Neural crest cell (in vitro differentiated cells): ENCODE results near the gene NPR1. TPM values are rescaled to one million over a fixed set of nuclear protein-coding genes. Genes with fewer than 3 reads are reported as not detected.

Experiments used
- DNase-seq: peaks from one replicate; pipeline ENCODE4 v3.0.0; 2021; ENCODE audit warnings: low read depth, mixed read lengths, low spot score
- H3K27ac Mint-ChIP-seq: one replicate; pipeline ENCODE4 v1.8.0; 2021; ENCODE audit warnings: mild to moderate bottlenecking, mixed read lengths; ENCODE audit not compliant: unreplicated experiment
- H3K27me3 Mint-ChIP-seq: 2 replicates; pipeline ENCODE4 v1.8.0; 2021; ENCODE audit warnings: low read depth, mild to moderate bottlenecking, mixed read lengths
- H3K36me3 Mint-ChIP-seq: 2 replicates; pipeline ENCODE4 v1.8.0; 2021; ENCODE audit warnings: low read depth, mild to moderate bottlenecking, mixed read lengths
- H3K4me1 Mint-ChIP-seq: 2 replicates; pipeline ENCODE4 v1.8.0; 2021; ENCODE audit warnings: mixed read lengths
- H3K4me3 Mint-ChIP-seq: one replicate; pipeline ENCODE4 v1.8.0; 2021; ENCODE audit warnings: mild to moderate bottlenecking, mixed read lengths
- H3K9me3 Mint-ChIP-seq: 2 replicates; pipeline ENCODE4 v1.8.0; 2021; ENCODE audit warnings: mixed read lengths
- total RNA-seq: library from RNA; stranded (reverse); gene quantifications from 2 replicates; pipeline ENCODE4 v1.2.1, GENCODE V29; 2021
- TF ChIP-seq, protein P1 (sequence below): fragments of 200-600 bp; sonication (generic); conservative IDR thresholded peaks from 2 replicates; pipeline ENCODE4 v1.5.0; 2021; ENCODE audit warnings: antibody characterized with exemption, mild to moderate bottlenecking

Gene NPR1
- total RNA-seq, 1 donor from 2014 or later = 0.93 TPM

- TF ChIP-seq, protein P1, sequence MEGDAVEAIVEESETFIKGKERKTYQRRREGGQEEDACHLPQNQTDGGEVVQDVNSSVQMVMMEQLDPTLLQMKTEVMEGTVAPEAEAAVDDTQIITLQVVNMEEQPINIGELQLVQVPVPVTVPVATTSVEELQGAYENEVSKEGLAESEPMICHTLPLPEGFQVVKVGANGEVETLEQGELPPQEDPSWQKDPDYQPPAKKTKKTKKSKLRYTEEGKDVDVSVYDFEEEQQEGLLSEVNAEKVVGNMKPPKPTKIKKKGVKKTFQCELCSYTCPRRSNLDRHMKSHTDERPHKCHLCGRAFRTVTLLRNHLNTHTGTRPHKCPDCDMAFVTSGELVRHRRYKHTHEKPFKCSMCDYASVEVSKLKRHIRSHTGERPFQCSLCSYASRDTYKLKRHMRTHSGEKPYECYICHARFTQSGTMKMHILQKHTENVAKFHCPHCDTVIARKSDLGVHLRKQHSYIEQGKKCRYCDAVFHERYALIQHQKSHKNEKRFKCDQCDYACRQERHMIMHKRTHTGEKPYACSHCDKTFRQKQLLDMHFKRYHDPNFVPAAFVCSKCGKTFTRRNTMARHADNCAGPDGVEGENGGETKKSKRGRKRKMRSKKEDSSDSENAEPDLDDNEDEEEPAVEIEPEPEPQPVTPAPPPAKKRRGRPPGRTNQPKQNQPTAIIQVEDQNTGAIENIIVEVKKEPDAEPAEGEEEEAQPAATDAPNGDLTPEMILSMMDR = no peak
- H3K4me1 Mint-ChIP-seq = no peaks in the 10 kb centered on the region
- H3K36me3 Mint-ChIP-seq = no peaks in the 10 kb centered on the region
- no peaks in the 10 kb centered on the region for H3K9me3 Mint-ChIP-seq
- H3K27ac Mint-ChIP-seq = no peak overlapping the region
- no peak for DNase-seq
- H3K4me3 Mint-ChIP-seq = no peak overlapping the region
- peaks cover 20% of the 10 kb centered on the region for H3K27me3 Mint-ChIP-seq
Measured at GRCh38 chr1:153688276-153688675, 9.8 kb downstream of the NPR1 start.

- Mint-ChIP-seq H3K4me1 (no peaks in the 10 kb centered on the region), H3K9me3 (no peaks in the 10 kb centered on the region), H3K27me3 (peaks cover 14% of the 10 kb centered on the region), H3K36me3 (no peaks in the 10 kb centered on the region), H3K27ac (no peak overlapping the region), H3K4me3 (no peak overlapping the region)
- DNase-seq = no peak
- TF ChIP-seq, protein P1 = no peak
Measured at GRCh38 chr1:153688736-153689328, 10.3 kb downstream of the NPR1 start.

DNA sequence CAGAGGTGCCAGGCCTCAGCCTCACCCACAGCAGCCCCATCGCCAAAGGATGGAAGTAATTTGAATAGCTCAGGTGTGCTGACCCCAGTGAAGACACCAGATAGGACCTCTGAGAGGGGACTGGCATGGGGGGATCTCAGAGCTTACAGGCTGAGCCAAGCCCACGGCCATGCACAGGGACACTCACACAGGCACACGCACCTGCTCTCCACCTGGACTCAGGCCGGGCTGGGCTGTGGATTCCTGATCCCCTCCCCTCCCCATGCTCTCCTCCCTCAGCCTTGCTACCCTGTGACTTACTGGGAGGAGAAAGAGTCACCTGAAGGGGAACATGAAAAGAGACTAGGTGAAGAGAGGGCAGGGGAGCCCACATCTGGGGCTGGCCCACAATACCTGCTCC is 15.0 kb downstream of the NPR1 start:
- H3K9me3 Mint-ChIP-seq = no peaks in the 10 kb centered on the region
- H3K27ac Mint-ChIP-seq = no peak overlapping the region
- TF ChIP-seq, protein P1 = no peak
- peaks cover 5% of the 10 kb centered on the region for H3K4me1 Mint-ChIP-seq
- DNase-seq = no peak
- no peaks in the 10 kb centered on the region for H3K36me3 Mint-ChIP-seq
- no peak overlapping the region for H3K4me3 Mint-ChIP-seq
- no peaks in the 10 kb centered on the region for H3K27me3 Mint-ChIP-seq

DNA sequence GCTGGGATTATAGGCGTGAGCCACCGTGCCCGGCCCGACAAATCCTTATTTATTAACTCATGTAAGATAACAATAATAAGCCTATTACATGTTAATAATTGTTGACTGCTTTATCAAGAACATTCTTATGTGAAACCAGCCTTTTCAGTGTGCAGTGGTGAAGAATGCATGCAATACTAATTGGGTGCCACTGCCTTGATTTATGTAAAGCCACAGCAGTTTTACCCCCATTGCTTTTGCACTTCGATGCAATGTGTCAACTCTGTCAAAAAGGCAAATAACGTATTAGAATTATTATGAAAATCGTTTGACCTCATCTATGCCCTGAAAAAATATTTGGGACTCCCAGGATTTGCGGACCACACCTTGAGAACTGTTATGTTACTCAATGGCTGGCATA is 18.3 kb downstream of the NPR1 start:
- H3K4me3 Mint-ChIP-seq = no peak overlapping the region

DNA sequence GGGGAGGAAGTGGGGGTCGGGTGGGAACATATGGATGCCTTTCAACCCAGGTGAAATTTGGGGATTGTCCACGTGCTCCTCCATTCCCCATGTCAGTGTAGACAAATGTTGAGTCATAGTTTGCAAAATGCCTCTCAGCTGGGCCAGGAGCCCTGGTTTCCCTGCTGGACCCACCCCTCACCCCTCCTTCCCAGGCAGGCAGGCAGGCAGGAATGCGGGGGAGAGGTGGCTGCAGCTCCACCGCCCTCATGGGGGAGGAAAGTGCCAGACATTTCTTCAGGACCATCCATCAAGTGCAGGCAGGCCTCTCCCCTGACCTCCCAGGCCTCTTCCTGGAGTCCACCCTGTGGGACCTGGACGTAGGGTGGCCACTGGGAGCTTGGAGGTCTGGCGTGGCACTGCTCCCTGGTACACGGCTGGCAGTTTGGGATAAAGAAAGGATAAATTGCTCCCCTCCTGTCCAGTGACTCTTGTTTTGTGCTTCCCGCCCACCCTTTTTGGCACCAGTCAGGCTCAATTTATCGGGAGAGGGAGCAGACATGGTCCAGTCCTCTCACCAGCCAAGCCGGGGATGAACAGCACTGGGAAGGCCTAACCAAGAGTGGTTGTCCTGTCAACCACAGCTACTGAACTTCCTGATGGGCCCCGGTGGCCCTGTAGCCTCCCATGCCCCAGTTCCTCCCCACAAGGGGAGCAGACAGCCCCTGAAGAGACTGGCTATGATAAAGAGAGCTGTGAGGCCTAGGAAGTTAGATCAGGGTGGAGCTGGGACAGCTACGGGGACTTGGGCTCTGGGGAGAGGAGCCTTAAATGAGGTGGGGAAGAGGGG is 18.9 kb downstream of the NPR1 start:
- Mint-ChIP-seq H3K4me1 (peaks cover 10% of the 10 kb centered on the region), H3K9me3 (no peaks in the 10 kb centered on the region), H3K27ac (peak overlapping the region; percentile 83), H3K36me3 (no peaks in the 10 kb centered on the region), H3K27me3 (no peaks in the 10 kb centered on the region), H3K4me3 (no peak overlapping the region)
- DNase-seq = no peak
- TF ChIP-seq, protein P1 = no peak

More for the DNA sequence above, 18.3 kb downstream of the NPR1 start:
- no peaks in the 10 kb centered on the region for H3K27me3 Mint-ChIP-seq
- H3K4me1 Mint-ChIP-seq = peaks cover 10% of the 10 kb centered on the region
- no peak overlapping the region for H3K27ac Mint-ChIP-seq
- TF ChIP-seq, protein P1 = no peak
- no peaks in the 10 kb centered on the region for H3K36me3 Mint-ChIP-seq
- no peaks in the 10 kb centered on the region for H3K9me3 Mint-ChIP-seq
- no peak for DNase-seq
